HG03469 (cell line): ENCODE measurements around the gene CHRM3.
"Not testable (repeated sequence)": the region's sequence is repeated elsewhere in the genome, so short reads cannot be mapped to it uniquely, and the experiment has no call there.

Experiments
- ATAC-seq: cut with Tn5 transposase; IDR thresholded peaks from one replicate; pipeline ENCODE4 v1.9.1; 2021; ENCODE audit warnings: mild to moderate bottlenecking, moderate library complexity, moderate number of reproducible peaks; ENCODE audit not compliant: unreplicated experiment

The CHRM3 gene

GRCh38 chr1:239386453-239387303, at the start of gene CHRM3:
Gene CHRM3, plus strand, starts transcription at chr1:239386568. Its CDS starts 520,884 bp downstream, at chr1:239907452.
- ATAC-seq = no peak

- no peak for ATAC-seq
Observed at GRCh38 chr1:239337799-239338430, 48.5 kb upstream of the CHRM3 start.

DNA sequence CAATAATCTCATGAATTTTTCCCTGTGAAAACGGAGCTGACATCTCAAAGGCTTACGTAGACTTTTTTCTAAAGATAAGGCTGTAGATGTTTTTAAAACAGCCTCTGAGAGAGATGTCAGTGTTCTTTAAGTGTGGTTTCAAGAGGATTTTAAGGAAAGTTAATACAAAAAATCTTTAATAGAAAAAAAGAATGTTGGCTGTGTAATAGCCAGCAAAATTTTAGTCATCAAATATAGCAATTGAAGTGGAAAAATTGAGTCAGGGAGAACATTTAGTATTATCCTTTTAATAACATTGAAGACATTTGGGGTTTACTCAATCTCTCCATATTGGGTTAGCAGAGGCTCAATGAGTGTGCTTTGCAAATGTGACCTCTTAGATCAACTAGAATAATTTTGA, 38.6 kb upstream of the CHRM3 start:
- no peak for ATAC-seq

- no peak for ATAC-seq
Observed at GRCh38 chr1:239348635-239349353, 37.6 kb upstream of the CHRM3 start.

- ATAC-seq = no peak
Observed at GRCh38 chr1:239349699-239350098, 36.7 kb upstream of the CHRM3 start.

- ATAC-seq = no peak
Observed at GRCh38 chr1:239353536-239353935, 32.8 kb upstream of the CHRM3 start.

DNA sequence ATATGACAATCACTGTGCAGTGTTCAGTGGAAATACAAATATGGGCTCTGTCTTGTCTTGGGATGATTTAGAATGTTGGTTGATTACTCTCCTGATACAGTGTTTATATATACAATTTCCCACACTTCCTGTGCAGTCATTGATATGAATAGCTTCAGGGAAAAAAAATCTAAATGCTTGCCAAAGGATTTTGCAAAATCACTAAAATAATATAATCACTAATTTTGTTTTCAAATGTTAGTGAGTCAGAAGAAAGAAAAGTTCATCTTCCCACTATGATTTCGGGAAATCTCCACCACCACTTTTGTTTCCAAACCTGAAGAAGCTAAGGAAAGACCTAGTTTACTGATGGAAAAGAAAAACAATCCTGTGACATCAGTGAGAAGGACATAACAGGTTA, 32.1 kb upstream of the CHRM3 start:
- no peak for ATAC-seq

DNA sequence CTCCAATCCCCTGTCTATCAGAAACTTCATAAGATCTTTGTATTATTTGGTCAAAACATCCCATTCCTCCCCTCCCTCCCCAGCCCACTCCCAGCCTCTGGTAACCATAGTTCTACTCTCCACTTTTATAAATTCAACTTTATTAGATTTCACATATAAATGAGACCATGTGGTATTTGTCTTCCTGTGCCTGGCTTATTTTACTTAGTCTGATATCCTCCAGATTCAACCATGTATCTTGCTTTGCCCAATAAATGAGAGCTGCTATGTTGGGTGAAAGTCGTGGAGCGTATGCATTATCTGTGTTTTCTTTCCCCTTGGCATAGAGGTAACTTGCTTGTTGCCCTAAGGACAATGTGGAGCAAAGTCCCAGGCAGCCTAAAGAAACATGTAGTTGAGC, 28.5 kb upstream of the CHRM3 start:
- no peak for ATAC-seq

DNA sequence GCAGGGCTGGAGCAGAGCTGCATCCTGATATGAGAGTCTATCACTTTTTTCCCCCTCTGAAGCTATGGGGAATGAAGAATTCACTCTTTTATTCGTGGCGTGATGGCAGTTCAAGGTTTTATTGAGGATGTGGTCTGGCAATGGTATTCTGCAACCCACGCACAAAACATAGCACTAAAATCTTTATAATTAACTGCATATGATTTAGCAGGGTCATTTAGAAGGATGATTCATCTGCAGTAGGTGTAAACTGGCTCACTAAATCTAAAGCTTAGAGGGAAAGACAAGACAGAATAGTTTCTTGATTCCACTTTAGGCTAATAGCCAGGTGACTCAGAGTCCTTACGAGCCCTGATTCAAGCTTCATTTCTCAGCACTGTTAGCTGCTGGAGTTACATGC, 25.0 kb upstream of the CHRM3 start:
- ATAC-seq = no peak

DNA sequence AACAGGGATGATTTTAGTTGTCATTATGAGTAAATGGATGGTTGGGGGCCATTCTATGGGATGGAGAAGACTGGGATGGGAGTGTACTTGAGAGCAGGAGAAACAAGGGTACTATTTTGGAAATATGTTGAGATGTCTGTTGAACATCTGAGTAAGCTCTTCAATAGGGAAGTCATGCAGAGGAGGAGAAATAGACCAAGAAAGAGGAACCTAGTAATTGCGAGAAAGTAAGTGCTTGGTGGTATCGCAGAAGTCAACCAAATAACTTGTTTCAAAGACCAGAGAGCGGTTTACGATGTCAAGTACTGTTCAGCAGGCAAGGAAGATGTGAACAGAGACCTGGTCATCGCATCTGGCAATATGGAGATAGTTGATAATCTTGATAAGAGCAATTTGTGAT, 22.4 kb upstream of the CHRM3 start:
- no peak for ATAC-seq

- ATAC-seq = no peak
Observed at GRCh38 chr1:239367196-239367810, 19.1 kb upstream of the CHRM3 start.

GRCh38 chr1:239368436-239369109, 17.8 kb upstream of the CHRM3 start:
- ATAC-seq = no peak

- not testable (repeated sequence) for ATAC-seq
Observed at GRCh38 chr1:239370869-239371268, 15.5 kb upstream of the CHRM3 start.

- no peak for ATAC-seq
Observed at GRCh38 chr1:239382666-239383065, 3.7 kb upstream of the CHRM3 start.

DNA sequence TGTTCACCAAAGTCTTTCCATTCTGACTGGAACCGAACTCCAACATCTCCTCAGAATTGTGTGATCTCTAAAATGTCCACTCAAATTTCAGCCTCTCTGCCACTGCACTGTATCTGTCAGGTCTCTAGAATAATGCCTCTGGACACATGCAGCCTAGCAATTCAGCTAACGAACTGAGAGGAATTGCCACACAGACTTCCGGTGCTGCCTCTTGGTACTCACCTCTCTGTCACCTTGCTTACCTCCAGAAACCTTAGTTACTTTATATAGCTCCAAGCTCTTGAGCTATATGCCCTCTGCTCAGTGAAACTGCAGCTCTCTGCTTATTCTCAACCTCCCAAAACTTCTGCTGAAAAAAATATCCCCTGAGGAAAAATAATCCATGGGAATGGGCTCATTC, 2.7 kb upstream of the CHRM3 start:
- ATAC-seq = no peak

- no peak for ATAC-seq
Observed at GRCh38 chr1:239387304-239388158, 1.2 kb downstream of the CHRM3 start.

DNA sequence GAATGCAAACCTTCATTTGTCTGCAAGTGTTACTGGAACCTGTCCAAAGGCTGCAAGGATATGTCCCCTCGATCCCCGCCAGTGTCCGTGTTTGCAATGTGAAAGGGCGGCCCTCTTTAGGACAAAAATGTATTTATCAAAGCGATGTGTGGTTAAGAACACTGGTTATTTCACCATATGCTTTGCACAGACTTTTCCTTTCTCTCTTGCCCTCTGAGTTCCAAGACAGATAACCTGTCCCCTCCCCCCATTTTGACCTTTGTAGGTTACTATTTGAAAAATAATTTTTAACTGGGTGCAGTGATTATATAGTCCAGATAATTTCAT, 1.8 kb downstream of the CHRM3 start:
- ATAC-seq = no peak

GRCh38 chr1:239388578-239388977, 2.2 kb downstream of the CHRM3 start:
- ATAC-seq = no peak

DNA sequence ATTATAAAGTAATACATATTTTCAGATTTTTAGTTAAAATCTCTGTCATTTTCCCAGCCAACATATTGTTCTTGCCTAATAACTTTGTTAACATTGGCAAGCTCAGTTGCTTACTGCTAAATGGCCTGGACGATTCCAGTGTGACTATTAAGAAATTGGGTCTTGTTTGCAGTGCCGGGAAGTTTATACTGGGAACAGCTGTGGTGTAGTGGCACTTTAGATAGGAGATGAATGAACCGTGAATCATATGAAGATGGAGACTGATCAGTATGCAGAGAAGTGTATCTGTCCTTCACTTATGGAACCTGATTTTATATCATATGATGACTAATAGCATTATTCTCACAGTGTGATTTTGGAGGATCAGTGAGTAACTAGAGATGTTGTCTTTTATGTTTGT, 3.3 kb downstream of the CHRM3 start:
- ATAC-seq = no peak

DNA sequence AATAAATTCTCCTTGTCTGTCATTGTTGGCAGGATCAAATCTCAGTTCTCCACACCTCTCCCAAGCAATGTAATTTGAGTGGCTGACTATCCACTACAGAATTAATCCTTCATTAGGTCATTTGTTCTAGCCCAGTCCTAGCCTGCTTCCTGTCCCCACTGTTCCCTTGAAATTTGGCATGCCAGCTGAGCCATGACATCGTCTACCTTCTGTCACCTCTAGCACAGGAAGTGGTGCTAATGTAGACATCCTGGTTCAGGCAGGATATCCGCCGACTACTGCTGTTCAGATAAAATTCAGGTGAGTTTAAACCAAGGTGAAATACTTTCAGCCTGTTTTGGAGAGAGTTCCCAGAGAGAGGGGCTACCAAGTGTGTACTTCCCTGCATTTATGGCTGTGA, 5.9 kb downstream of the CHRM3 start:
- ATAC-seq = no peak
